GM21717 (cell line): ENCODE results near the gene SH2D6.
"Not testable (repeated sequence)": the region's sequence is repeated elsewhere in the genome, so short reads cannot be mapped to it uniquely, and the experiment has no call there.

ENCODE experiments used
- ATAC-seq: cut with Tn5 transposase; IDR thresholded peaks from one replicate; pipeline ENCODE4 v1.9.1; 2021; ENCODE audit warnings: mild to moderate bottlenecking, moderate library complexity; ENCODE audit not compliant: unreplicated experiment

Gene SH2D6

DNA sequence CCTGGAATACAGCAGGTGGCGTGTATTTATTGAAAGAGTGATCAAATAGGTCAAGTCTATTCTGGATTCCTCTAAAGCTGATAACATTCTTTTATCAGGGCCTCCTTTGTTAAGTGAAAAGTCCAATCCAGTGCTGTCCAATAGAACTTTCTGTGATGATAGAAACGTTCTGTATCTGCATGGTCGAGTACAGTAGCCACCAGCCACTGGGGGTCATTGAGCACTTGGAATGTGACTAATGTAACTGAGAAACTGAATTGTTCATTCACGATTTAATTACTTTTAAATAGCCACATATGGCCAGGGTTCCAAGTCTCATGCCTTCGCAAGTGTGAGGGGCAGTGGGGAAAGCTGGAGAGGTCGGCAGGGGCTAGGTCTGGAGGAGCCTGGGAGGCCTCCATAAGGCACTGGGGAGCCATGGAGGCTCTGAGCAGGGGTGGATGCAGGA, 20.5 kb downstream of the SH2D6 start:
- ATAC-seq = no peak

DNA sequence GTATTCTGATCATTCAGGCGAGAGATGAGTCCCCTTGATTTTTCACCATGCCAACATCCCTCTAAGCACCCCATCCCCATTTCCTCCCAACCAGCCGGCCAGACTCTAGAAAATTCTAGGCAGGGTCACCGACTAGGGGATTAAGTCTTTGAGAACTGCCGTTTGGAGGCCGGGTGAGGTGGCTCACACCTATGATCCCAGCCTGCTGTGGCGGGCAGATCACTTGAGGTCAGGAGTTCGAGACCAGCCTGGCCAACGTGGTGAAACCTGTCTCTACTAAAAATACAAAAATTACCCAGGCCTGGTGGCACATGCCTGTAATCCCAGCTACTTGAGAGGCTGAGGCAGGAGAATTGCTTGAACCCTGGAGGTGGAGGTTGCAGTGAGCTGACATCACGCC, 21.1 kb downstream of the SH2D6 start:
- not testable (repeated sequence) for ATAC-seq

DNA sequence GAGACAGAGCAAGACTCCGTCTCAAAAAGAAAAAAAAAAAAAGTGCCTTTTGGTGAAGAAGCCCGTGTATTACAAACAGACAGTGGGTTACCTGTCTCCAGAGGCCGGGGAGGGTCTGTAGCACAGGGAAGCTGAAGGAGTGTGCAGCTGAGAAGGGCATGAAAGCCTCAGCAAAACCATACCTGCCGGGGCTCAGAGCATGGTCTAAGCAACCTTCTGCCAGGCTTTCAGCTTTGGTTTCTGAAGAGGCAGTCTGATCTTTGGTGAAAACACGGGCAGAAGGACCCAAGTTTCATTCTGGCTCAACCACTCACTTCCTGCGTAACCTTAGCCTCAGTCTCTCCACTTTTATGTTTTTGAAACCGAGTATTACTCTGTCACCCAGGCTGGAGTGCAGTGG, 21.5 kb downstream of the SH2D6 start:
- no peak for ATAC-seq

DNA sequence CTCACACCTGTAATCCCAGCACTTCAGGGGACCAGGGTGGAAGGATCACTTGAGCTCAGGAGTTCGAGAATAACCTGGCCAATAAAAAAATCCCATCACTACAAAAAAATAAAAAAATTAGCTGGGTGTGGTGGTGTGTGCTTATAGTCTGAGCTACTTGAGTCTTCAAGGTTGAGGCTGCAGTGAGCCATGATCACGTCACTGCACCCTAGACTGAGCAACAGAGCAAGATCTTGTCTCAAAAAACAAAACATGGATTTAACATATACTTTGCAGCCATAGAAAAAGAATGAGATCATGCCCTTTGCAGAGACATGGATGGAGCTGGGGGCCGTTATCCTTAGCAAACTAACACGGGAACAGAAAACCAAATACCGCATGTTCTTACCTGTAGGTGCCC, 22.2 kb downstream of the SH2D6 start:
- no peak for ATAC-seq

DNA sequence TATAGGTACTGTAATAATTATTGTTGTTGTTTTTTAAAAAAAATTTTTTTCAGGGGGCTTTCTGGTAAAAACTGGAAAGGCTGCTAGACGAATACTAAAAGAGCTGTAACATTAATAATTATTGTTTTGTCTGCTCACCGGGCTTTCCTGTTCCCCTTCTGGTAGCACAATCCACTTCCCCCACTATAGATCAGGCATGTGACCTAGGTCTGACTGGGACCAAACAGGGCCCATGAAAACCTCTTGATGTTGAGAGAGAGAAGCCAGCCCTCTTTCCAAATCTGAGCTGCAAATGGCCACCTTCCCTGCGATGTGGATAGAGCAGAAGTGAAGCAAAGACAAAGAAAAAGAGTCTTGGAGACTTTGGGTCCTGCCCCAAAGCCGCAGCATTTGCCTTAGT, 23.4 kb downstream of the SH2D6 start:
- ATAC-seq = no peak

DNA sequence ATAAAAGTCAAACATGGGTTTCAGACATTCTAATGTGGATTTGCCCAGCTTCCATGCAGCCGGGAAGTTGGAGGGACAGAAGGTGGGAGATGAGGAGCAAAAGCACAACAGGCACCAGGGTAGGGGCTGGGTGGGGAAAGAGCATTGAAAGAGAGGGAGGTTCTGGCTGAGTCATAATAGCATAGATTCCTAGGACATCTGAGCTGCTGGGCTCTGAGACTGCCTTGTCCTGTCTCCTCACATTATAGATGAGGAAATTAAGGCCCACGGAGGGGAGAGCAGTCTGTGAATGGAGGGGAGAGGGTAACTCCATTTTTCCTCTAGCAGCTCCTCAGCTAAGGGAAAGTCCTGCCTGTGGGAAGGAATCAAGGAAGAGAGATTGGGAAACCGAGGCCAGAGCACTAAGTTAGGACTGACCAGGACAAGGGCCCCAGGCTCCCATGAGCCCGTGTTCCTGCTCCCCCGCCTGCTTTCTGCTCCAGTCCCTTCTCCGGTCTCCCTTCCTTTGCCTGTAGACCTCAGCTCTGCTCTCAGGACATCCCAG, 26.2 kb downstream of the SH2D6 start:
- ATAC-seq = no peak

DNA sequence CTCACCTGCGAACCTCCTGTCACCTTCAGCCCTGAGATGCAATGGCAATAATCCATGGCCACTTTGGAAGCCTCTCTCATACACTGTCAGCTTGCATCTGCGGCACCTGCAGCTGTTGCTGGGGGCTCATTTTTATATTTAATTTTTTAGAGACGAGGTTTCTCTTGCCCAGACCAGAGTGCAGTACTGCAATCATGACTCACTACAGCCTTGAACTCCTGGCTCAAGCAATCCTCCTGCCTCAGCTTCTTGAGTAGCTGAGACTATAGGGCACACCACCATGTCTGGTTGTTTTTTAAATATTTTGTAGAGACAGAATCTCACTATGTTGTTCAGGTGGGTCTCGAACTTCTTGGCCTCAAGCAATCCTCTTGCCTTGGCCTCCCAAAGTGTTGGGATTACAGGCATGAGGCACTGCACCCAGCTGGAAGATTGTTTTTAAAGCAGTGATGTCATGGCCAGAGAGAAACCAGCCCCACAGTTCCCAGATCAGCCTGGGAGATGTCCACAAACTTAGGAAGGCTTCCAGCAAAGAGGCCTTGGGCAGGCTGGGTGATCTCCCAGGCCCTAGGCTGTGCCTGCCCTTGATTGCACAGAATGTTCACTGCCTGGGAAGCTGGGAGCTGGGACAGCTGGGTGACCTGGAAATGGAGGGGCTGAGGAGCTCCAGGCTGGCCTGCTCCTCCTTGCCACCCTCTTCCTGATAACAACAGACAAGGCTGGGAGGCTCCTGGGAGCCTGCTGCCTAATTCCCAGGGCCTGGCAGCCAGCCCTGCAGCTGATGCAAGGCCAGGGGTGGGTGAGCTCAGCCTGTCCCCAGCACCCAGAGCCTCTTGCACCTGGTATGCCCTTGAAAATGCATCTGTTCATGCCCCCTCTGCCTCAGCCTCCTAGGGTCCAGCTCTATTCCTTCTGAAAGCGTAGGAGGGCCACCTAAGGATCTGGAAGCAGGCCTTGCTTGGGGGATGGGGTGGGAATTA, 27.1 kb downstream of the SH2D6 start:
- ATAC-seq = no peak

DNA sequence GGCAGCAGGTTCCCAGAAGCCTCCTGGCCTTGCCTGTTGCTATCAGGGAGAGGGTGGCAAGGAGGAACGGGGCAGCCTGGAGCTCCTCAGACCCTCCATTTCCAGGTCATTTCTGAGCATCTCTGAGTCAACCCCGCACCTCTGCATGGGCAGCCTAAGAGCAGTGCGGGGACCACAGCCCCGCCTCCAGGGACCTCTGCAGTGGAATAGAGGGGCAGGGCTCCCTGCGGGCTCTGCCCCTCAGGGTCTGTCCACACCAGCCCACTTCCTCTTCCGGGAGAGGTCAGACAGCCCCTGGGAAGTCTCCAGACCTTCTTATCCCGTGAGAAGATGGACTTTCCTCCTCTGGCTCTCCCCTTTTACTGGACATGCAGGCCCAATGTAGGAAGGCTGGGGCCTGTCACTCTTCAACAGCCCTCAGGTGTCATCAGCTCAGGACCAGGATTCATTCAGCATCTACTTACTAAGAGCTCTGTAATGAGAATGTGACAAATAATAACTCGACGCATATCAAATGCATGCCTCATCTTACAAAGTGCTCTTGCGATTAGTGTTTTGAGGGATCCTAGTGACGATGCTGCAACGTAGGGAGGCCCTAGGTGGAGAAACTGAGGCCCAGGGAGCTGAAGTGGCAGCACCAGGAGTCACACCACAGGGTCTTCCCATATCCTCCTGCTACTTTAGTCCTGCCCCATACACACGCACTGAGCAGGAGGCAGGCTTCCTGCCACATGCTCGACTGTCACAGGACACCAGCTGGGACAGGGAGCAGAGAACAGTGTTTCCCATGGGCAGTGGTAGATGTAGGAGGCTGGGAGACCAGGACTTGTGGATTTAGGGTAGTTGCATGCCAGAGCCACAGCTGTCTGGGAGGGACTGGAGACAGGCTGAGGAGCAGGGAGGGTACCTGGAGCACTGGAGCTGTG, 28.0 kb downstream of the SH2D6 start:
- no peak for ATAC-seq

DNA sequence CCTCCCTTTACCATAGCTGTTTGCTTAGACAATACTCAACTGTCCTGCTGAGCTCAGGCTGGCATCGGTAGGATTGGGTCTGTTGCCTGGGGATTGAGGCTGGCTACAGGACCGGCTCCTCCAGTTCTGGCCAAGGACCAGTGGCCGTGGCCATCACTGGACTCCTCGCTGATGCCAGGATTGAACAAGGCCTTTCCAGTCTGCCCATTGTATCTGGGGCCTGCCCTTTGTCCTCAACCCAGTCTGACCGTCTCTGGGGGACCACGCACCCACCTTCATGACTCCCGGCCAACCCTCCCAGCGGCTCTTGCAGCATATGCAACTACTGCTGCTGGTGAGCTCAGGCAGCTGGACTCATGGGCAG, 28.7 kb downstream of the SH2D6 start:
- ATAC-seq = no peak

DNA sequence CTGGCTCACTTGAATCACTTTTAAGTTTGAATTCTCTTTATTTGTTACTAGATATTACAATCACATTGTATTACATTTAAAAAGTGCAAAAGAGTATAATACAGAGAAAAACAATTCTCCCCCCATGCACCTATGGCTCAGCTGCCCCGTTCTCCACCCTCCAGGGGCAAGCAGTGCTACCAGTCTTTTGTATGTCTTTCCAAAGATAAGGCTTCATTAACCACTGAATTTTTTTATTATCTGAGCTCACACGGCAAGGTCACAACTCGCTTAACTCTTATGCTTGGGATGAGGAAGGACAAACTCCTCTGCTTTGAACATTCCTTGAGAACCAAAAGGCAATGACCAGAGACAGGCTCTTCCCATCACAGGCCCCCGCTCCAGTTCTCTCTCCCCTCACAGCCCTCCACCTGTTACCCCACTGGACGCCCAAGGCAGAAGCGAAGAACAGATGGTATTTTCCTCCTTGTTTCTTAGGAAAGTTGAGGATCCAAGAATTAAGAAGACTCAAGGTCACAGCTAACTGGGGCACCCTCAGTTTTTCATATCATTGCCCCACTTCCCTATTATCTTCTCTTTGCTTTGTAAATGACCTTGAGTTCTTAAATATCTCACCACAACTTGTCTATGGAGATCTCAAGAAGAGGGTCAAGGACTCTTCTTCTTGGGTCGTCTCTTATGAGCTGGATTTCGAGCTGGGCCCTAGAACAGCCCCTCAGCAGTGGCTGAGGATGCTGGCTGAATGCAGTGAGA, 30.1 kb downstream of the SH2D6 start:
- ATAC-seq = no peak

DNA sequence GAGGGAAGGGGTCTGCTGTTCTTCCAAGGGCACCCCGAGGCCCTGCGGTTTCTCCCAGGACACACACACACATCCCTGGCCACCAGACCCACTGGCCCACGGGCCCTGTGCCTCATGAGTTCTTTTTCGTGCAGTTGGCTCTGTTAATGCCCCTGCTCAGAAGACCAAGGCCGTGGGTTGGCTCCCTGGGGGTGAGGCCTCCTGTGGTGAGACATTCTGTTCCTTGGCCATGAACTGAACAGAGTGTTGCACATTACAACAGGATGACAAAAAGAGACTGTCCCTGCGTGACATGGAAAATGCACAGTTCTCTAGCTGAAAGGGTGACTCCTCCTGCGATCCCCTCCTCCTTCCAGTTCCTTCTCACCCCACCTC, 30.7 kb downstream of the SH2D6 start:
- ATAC-seq = no peak

DNA sequence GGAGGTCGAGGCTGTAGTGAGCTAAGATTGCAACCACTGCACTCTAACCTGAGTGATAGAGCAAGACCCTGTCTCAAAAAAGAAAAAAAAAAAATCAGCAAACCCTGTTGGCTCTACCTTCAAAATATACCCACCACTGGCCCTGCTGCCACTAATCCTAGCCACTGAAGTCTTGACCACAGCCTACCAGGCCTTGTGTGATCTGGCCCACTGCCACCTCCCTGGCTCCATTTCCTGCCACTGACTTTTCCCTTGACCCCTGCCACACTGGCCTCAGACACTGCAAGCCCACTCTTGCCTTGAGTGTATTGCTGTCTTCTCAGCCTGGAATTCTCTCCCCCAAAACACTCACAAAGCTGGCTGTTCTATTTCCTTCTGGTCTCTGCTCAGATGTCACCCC, 33.7 kb downstream of the SH2D6 start:
- no peak for ATAC-seq

DNA sequence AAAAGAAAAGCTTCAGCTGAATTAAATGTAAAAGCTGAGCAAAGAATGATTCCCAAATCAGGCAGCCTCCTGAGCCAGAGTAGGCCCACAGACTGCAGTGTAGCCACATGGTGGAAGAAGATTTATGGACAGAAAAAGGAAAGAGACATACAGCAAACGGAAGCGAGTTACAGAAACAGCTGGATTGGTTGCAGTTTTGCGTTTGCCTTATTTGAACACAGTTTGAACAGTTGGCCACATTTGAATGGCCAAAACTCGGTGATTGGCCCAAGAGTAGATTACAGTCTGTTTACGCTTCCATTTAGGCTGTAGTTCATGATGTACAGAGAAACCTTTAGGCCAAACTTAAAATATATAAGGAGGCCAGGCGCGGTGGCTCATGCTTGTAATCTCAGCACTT, 35.1 kb downstream of the SH2D6 start:
- ATAC-seq = no peak

DNA sequence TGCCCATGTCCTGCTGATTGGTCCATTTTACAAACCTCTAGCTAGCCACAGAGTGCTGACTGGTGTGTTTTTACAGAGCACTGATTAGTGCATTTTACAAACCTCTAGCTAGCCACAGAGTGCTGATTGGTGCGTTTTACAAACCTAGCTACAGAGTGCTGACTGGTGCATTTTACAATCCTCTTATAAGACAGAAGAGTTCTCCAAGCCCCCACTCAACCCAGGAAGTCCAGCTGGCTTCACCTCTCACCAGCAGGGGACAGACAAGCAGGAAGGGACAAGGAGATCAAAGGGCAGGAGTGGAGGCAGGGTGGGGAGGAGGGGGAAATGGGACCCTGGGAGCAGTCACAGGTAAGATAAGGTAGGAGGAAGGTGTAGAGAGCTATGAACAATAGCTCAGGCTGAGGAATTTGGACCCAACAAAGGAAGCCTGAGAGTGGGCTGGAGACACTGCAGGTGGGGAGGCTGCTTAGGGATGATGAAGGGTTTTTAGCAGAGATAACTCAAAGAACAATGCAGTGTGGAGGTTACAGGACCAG, 37.1 kb downstream of the SH2D6 start:
- no peak for ATAC-seq

DNA sequence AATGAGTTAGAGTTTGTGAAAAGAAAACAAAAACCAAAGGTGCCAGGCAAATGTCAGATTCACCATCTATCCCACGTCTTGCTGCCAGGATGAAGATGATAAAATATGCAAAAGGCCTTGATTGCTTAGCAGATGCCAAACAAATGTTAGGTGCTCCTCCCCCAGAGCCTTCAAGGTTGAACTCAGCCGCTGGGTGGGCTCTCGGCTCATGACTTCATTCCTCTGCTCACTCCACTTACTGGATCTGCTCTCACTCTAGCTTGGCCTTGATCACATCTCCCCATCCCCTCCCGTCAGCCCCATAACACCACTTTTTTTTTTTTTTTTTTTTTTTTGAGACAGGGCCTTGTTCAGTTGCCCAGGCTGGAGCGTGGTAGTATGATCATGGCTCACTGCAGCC, 38.5 kb downstream of the SH2D6 start:
- no peak for ATAC-seq

DNA sequence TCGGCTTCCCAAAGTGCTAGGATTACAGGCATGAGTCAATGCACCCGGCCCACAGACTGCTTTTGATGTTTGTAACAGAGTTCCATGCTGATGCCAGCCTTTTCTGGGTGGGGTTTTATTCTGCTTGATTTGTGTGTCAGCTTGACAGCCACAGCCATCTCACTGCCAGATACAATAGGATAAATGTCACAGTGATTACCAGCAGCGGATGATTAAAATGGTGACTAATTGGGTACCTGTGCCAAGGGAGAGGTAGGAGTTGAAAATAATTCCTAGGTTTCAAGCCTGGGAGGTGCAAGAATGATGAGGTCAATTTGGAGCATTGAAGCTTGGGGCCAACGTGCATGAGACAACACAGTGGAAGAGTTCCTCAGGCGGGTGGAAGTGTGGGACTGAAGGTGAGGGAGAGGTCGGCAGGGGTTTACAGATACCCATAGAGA, 39.4 kb downstream of the SH2D6 start:
- ATAC-seq = no peak

DNA sequence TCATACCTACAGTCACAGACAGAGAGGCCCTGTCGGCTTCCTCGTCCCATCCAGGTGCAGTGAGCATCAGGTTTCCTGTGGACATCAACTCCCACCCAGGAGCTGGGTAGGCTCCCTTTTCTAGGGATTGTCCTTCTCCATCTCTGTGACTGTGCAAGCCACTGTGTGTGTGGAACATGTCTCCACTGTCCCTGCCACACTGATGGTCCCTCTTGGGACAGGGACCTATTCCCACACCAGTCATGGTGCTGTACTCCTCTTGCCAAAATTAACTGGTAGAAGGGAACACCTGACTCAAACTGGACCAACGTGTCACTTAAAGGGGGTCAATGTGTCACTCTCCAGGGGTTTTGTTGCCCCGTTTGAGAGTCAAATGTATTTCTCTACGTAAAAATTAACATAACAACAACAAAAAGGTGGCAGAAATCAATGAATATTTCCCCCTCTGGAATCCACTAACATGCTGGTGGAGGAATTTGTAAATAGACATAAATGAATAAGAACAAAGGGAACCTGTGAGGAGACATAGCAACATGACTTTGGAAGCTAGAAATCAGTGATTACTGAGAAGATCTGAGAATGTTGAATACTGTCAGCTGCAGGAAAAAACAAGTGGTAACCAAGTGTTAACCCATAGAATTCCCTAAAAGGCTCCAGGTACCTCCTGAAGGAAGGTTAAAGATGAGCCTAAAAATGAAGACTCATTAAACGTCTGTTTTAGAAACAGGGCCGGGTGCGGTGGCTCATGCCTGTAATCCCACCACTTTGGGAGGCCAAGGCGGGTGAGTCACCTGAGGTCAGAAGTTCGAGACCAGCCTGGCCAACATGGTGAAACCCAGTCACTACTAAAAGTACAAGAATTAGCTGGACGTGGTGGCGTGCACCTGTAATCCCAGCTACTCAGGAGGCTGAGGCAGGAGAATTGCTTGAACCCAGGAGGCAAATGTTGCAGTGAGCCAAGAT, 40.4 kb downstream of the SH2D6 start:
- no peak for ATAC-seq

DNA sequence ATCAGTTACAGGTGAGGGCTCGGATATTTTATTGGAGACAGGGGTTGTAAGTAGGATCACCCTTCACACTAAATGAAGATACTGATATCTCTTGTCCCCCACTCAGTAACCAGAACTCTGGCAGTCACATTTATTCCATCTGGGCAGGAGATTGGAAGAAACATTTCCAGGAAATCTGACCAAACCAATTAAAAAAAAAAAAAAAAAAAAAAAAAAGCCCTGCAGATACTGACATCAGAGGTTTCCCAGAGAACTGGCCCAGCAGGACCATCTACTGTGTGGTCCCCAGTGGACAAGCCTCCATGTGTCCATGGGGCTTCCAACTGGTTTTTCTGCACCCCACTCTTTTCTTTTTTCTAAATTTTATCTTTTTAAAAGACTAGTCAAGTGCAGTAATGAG, 41.3 kb downstream of the SH2D6 start:
- ATAC-seq = no peak

DNA sequence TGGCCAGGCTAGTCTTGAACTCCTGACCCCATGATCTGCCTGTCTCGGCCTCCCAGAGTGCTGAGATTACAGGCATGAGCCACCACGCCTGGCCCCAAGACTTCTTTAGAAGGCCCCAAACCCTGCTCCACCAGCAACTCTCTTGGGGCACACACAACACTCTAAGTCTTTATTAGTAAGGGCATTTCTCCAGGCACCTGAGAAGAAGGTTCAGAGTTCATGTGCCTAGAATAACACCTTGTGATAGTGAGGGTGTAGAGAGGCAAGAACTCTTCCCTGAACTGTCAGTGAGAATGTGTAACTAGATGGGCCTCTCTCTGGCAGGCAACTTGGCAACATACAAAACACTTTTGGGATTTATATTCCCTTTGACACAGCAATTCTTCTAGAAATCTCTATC, 43.8 kb downstream of the SH2D6 start:
- ATAC-seq = no peak
